Measurements from ENCODE around the gene EMILIN2.
"Not testable (repeated sequence)": the region's sequence is repeated elsewhere in the genome, so short reads cannot be mapped to it uniquely, and the experiment has no call there.

The EMILIN2 gene

GRCh38 chr18:2846636-2847316, at the start of gene EMILIN2:
Gene EMILIN2, plus strand, starts transcription at chr18:2847006. Its CDS starts 183 bp downstream, at chr18:2847189.
- no peak for DNase-seq

DNA sequence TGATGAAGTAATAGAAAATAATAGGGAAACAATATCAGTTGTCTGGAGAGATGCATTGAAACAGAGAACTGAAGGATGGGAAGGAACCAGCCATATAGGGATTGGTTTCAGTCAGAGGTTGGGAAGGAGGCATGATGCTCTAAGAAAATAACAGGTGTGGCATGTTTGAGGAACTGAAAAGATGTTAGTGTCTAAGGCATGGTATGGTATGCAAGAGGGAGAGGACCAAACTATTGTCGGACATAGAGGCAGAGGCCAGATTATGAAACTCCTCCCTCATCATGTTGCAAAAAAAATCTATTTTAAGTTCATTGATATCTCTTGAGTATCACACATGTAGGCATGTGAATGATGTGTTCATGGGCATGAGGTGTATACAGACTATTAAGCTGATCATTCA, 48.9 kb upstream of the EMILIN2 start:
- DNase-seq, result no peak

DNA sequence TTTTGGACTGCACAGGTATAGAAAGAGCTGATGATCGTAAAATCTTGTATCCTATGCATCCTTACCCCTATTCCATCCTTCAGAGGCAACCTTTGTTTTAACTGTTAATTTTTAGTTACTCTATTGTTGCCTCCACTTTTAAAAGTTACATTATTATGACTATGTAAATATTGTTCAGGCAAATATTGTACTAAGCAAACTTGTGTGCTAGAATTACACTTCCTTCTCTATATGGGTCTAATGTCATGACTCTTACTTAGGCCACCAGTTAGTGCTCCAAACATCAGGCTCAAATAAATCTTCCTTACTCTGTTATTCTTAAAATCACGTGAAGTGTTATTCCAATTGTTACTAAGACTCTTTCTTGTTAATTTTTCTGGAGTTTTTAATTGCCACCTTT, 47.4 kb upstream of the EMILIN2 start:
- DNase-seq, result no peak

- DNase-seq, result no peak
These were observed 40.5 kb upstream of the EMILIN2 start for GRCh38 chr18:2805970-2806943.

- not testable (repeated sequence) for DNase-seq
These were observed 38.2 kb upstream of the EMILIN2 start for GRCh38 chr18:2808640-2809039.

DNA sequence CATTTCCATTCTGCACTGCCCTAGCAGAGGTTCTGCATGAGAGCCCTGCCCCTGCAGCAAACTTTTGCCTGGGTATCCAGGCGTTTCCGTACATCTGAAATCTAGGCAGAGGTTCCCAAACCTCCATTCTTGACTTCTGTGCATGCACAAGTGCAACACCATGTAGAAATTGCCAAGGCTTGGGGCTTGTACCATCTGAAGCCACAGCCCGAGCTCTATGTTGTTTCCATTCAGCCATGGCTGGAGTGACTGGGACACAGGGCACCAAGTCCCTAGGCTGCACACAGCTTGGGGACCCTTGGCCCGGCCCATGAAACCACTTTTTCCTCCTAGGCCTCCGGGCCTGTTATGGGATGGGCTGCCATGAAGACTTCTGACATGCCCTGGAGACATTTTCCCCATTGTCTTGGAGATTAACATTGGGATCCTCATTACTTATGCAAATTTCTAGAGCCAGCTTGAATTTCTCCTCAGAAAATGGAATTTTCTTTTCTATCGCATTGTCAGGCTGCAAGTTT, 37.1 kb upstream of the EMILIN2 start:
- DNase-seq, result not testable (repeated sequence)

GRCh38 chr18:2811416-2811815, 35.4 kb upstream of the EMILIN2 start:
- no peak for DNase-seq

GRCh38 chr18:2814928-2815327, 31.9 kb upstream of the EMILIN2 start:
- DNase-seq, result no peak

GRCh38 chr18:2818281-2818680, 28.5 kb upstream of the EMILIN2 start:
- no peak for DNase-seq

DNA sequence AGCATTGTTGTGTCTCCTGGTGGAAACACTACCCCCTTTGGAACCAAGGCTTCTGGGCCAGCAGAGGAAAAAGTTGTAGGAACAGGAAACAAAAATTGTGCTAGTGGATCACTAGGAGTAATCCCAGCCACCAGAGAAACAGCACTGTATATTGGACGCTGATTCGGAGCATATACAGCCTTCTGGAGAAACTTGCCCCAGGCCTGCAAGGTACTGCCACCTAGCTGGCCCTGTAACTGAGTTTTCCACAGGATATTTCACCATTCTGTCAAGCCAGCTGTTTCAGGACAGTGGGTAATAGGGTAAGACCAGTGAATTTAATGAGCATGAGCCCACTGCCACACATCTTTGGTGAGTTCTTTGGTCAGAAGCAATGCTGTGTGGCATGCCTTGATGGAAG, 25.1 kb upstream of the EMILIN2 start:
- no peak for DNase-seq

DNA sequence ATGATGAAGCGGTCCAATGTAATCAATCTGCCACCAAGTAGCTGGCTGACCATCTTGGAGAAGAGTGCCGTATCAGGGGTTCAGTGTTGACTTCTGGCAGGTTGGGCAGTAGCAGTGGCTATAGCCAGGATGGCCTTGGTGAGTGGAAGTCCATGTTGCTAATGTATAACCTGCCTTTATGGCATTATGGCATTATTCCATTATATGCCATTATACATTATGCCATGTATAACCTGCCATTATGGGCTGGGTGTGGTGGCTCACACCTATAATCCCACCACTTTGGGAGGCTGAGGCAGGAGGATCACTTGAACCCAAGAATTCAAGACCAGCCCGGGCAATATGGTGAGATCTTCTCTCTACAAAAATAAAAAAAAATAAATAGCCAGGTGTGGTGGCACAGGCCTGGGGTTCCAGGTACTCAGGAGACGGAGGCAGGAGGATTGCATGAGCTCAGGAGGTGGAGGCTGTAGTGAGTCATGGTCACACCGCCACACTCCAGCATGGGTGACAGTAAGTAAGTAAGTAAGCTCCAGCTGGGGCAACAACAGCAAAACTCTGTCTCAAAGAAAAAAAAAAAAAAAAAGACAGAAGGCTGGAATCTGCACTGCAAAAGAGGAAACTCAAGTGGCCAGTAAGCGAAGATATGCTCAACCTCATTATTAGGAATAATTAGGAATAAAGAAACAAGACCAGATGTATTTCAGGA, 24.4 kb upstream of the EMILIN2 start:
- no peak for DNase-seq

- no peak for DNase-seq
These were observed 23.6 kb upstream of the EMILIN2 start for GRCh38 chr18:2823202-2823601.

DNA sequence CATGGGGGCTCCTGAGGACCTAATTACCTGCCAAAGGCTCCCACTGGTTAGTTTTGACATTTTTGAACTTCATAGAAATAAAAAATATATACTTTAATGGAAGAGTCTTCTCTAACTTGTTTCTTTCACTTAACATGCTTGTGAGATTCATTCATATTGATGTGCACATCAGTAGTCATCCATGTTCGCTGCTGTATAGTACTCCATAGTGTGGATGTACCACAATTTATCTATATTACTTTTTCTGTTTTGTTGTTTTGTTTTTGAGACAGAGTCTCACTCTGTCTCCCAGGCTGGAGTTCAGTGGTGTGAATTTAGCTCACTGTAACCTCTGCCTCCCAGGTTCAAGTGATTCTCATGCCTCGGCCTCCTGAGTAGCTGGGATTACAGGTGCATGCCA, 22.8 kb upstream of the EMILIN2 start:
- no peak for DNase-seq

GRCh38 chr18:2824865-2825264, 21.9 kb upstream of the EMILIN2 start:
- DNase-seq, result no peak

DNA sequence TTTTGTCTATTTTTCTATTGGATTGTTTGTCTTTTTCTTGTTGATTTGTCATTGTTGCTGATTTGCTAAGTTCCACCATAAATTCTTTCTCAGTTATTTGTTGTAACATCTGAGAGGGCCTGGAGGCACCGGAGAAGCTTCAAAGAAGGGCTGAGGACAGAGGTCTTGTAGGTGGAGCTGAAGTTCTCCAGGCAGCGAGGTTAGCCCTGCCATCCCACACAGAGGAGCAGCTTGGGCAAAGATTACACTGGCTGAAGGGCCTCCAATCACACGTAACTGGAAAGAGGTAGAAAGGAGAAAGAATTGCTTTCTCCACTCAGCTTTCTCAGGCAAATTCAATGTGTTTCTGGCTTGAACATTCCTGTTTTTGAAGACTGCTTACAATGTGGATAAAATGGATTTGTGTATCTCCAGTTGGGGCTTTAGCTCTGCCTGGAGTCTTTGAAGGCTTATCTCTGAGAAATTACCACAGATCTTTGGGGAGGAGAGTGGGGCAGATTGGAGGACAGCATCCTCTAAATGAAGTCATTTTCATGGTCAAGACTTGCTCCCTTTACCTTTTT, 21.1 kb upstream of the EMILIN2 start:
- DNase-seq, result no peak

GRCh38 chr18:2826581-2826980, 20.2 kb upstream of the EMILIN2 start:
- no peak for DNase-seq

DNA sequence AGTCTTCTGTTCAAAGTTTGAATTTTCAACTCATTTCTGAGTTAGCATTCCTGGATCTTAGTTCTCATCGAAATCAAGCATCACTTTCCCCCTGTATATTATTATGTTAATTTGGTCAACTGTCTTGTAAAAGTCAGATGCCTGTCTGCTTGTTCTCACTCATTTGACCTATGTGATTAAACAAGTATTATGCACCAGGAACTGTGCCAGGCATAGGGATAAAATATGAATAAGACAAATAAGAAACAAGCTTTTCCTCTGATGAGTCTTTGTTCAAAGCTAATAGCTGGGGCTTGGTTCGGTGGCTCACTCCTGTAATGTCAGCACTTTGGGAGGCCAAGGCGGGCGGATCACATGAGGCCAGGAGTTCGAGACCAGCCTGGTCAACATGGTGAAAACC, 19.7 kb upstream of the EMILIN2 start:
- DNase-seq, result no peak

- not testable (repeated sequence) for DNase-seq
These were observed 10.7 kb upstream of the EMILIN2 start for GRCh38 chr18:2836118-2836517.

DNA sequence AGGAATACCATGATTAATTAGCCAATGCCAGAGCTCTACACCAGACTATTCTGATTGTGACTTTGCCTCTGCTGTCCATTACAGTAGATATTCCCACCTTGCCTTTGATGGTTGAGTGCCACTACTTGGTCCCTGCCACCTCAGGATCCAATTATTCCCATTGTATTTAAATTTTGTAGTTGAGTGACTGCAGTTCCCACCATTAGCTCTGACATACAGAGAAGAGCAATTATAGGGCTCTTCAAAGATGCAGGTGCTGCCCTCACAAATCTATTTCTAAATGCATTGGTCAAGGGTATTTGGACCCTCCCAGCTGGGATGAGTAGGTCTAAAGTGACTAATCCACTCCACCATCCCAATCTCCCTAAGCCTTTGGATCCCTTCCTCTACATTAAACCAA, 9.5 kb upstream of the EMILIN2 start:
- DNase-seq, result not testable (repeated sequence)

DNA sequence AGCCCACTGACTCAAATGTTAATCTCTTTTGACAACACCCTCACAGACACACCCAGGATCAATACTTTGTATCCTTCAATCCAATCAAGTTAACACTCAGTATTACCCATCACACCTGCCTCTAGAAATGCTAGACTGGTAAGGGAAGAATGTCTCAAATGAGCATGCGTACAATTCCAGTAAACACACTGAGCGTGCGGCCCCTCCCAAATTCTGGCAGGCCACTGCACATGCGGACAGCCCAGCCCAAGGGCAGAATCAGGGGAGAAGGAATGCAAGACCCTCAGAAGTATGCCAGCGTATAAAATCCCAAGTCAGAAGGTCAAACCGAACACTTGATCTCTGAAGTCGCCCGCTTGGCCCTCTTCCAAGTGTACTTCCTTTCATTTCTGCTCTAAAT, 7.6 kb upstream of the EMILIN2 start:
- DNase-seq, result no peak

DNA sequence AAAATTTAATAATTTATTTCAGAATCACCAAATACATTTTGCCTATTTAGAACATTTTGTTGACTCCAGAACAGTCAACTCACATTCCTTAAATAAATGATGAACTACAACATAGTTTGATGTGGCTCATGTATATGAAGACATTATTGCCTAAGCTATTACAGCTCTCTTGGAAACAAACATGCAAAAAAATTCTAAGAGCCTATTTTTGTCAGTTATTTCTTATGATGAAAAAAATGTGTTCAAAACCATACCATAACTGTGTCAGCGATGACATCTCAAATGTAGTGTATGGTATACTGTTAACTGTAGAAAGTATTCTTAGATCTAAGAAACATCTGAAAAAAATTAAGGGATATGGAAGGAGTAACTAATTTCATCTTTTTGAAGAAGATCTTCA, 6.3 kb upstream of the EMILIN2 start:
- no peak for DNase-seq

- DNase-seq, result no peak
These were observed 3.7 kb upstream of the EMILIN2 start for GRCh38 chr18:2843146-2843545.

DNA sequence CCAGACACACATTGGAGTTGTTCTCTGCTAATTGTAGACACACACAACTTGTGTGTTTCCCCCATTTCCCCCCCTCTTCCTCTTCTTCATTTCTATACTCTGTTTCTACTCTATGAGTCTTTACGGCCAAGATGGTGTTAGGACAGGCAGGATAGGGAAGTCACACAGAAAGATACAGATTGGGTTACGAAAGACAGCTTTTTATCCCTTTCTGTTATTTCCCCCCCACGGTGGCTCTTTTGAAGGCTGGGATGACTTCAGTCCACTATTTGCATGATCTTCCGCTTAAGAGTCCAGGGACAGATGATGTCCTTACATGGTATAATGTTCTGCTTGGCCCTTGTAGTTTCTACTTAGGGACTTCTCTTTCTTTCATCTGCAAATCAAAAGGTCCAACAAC, 1.6 kb upstream of the EMILIN2 start:
- no peak for DNase-seq

All from NCI-H1436 treated with DMSO at 0.1 percent for 48 hours (cell line).